ENCODE data around the gene RIN3.

- no peak for TF ChIP-seq CTCF (conservative IDR thresholded peaks at IDR 0.05; ENCODE audit: low read depth, low read length)
- no peak for TF ChIP-seq SMC3 (IDR thresholded peaks at IDR 0.05; ENCODE audit: low read depth, low read length)
- no peak for TF ChIP-seq FOS (IDR thresholded peaks at IDR 0.05; ENCODE audit: low read depth, low read length)
- TF ChIP-seq POLR2A (IDR thresholded peaks at IDR 0.05; ENCODE audit: low read depth, low read length), result no peak
- TF ChIP-seq RAD21 (IDR thresholded peaks at IDR 0.05; ENCODE audit: low read length), result no peak
- TF ChIP-seq CHD1 (IDR thresholded peaks at IDR 0.05; ENCODE audit: low read depth, low read length), result no peak
- TF ChIP-seq USF2 (IDR thresholded peaks at IDR 0.05; ENCODE audit: low read depth, low read length), result no peak
- TF ChIP-seq CEBPB (IDR thresholded peaks at IDR 0.05; ENCODE audit: low read depth, low read length), result no peak
- no peak for TF ChIP-seq ELK1 (IDR thresholded peaks at IDR 0.05; ENCODE audit: borderline replicate concordance, low read depth, low read length)
- TF ChIP-seq RCOR1 (IDR thresholded peaks at IDR 0.05; ENCODE audit: insufficient replicate concordance, low read length), result no peak
- no peak for TF ChIP-seq MAFK (IDR thresholded peaks at IDR 0.05; ENCODE audit: low read depth, low read length)
- TF ChIP-seq RFX5 (IDR thresholded peaks at IDR 0.05; ENCODE audit: low read depth, low read length), result no peak
- 0 out of 2 replicates have a peak, but pooled peaks have one; percentile 8 for TF ChIP-seq MXI1 (IDR thresholded peaks at IDR 0.05; ENCODE audit: borderline replicate concordance, low read depth, low read length)
These were observed 14.1 kb downstream of the RIN3 start for GRCh38 chr14:92527721-92528120.
